ENCODE data around the gene ZNF18.

ZNF18 gene

DNA sequence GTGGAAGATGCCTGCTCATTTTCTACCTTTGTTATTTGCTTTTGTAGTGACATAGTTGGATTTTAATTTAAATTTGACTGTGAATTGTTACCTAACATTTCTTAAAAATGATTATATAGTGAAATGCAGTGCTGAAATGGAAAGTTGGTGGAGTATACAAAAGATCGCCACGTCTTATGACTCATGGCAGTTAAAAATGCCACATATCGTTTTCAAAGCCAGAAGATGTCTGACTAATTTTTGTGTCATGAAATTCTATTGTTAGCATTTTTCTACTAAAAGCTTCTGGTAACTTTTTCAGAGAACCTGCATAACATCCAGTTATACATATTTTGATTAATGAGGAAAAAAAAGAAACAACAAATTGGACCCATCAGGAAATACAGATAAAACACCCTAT is 44.0 kb upstream of the ZNF18 start:
- Histone ChIP-seq H3K4me2 (ENCODE audit: low read depth, low read length, poor library complexity, severe bottlenecking) (no peak overlapping the region), H2AFZ (ENCODE audit: low read length) (no peak overlapping the region), H3F3A (ENCODE audit: low read depth) (no peaks in the 10 kb centered on the region), H3K36me3 (ENCODE audit: insufficient read depth, low read length) (no peaks in the 10 kb centered on the region), H3K4me1 (ENCODE audit: insufficient read depth, low read length, poor library complexity, severe bottlenecking) (no peaks in the 10 kb centered on the region), H4K20me1 (ENCODE audit: insufficient read depth, low read length, poor library complexity, severe bottlenecking) (peaks cover 27% of the 10 kb centered on the region), H3K4me3 (ENCODE audit: low read length, poor library complexity, severe bottlenecking) (no peak overlapping the region), H3K9me2 (replicated peaks; ENCODE audit: low read depth, low read length) (no peaks in the 10 kb centered on the region), H3K9me3 (ENCODE audit: insufficient read depth, low read depth, low read length) (no peaks in the 10 kb centered on the region), H3K9ac (ENCODE audit: low read depth, low read length, poor library complexity, severe bottlenecking) (no peak overlapping the region), H3K79me2 (ENCODE audit: insufficient read depth, low read length) (peaks cover 88% of the 10 kb centered on the region), H3K27me3 (ENCODE audit: insufficient read depth, low read length, poor library complexity, severe bottlenecking) (no peaks in the 10 kb centered on the region)
- TF ChIP-seq, protein P1, sequence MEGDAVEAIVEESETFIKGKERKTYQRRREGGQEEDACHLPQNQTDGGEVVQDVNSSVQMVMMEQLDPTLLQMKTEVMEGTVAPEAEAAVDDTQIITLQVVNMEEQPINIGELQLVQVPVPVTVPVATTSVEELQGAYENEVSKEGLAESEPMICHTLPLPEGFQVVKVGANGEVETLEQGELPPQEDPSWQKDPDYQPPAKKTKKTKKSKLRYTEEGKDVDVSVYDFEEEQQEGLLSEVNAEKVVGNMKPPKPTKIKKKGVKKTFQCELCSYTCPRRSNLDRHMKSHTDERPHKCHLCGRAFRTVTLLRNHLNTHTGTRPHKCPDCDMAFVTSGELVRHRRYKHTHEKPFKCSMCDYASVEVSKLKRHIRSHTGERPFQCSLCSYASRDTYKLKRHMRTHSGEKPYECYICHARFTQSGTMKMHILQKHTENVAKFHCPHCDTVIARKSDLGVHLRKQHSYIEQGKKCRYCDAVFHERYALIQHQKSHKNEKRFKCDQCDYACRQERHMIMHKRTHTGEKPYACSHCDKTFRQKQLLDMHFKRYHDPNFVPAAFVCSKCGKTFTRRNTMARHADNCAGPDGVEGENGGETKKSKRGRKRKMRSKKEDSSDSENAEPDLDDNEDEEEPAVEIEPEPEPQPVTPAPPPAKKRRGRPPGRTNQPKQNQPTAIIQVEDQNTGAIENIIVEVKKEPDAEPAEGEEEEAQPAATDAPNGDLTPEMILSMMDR (conservative IDR thresholded peaks at IDR 0.05; ENCODE audit: low read length) = no peak
- no peak for TF ChIP-seq EZH2phosphoT487 (IDR thresholded peaks at IDR 0.05; ENCODE audit: borderline replicate concordance)

- peaks cover 25% of the 10 kb centered on the region for H4K20me1 ChIP-seq (ENCODE audit: insufficient read depth, low read length, poor library complexity, severe bottlenecking)
- no peaks in the 10 kb centered on the region for H3K9me2 ChIP-seq (replicated peaks; ENCODE audit: low read depth, low read length)
- peaks cover 82% of the 10 kb centered on the region for H3K79me2 ChIP-seq (ENCODE audit: insufficient read depth, low read length)
- H2AFZ ChIP-seq (ENCODE audit: low read length) = no peak overlapping the region
- no peaks in the 10 kb centered on the region for H3K27me3 ChIP-seq (ENCODE audit: insufficient read depth, low read length, poor library complexity, severe bottlenecking)
- no peak overlapping the region for H3K4me3 ChIP-seq (ENCODE audit: low read length, poor library complexity, severe bottlenecking)
- no peaks in the 10 kb centered on the region for H3K9me3 ChIP-seq (ENCODE audit: insufficient read depth, low read depth, low read length)
- H3K36me3 ChIP-seq (ENCODE audit: insufficient read depth, low read length) = no peaks in the 10 kb centered on the region
- H3K4me1 ChIP-seq (ENCODE audit: insufficient read depth, low read length, poor library complexity, severe bottlenecking) = no peaks in the 10 kb centered on the region
- no peak for TF ChIP-seq EZH2phosphoT487 (IDR thresholded peaks at IDR 0.05; ENCODE audit: borderline replicate concordance)
- TF ChIP-seq, protein P1 (conservative IDR thresholded peaks at IDR 0.05; ENCODE audit: low read length) = no peak
- H3K4me2 ChIP-seq (ENCODE audit: low read depth, low read length, poor library complexity, severe bottlenecking) = no peak overlapping the region
- no peak overlapping the region for H3K9ac ChIP-seq (ENCODE audit: low read depth, low read length, poor library complexity, severe bottlenecking)
- no peaks in the 10 kb centered on the region for H3F3A ChIP-seq (ENCODE audit: low read depth)
These were observed 43.2 kb upstream of the ZNF18 start for GRCh38 chr17:12040478-12040877.

DNA sequence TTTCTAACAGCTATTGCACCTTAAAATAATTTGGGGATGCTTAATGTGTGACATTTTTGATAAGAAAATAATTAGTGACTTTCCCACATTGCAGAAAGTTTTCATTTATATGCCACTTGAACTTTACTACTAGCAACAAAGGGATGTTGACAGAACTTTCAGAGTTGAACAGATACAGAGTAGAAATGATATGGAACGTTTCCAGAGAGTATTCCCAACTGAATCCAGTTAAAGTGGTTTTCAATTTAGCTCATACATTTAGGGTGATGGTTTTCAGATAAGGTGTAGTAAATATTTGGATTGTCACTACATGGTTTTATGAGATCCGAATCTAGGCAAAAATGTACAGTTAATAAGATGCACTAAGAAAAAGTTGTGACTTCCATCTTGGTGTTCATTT is 40.7 kb upstream of the ZNF18 start:
- TF ChIP-seq, protein P1 (conservative IDR thresholded peaks at IDR 0.05; ENCODE audit: low read length) = no peak
- TF ChIP-seq EZH2phosphoT487 (IDR thresholded peaks at IDR 0.05; ENCODE audit: borderline replicate concordance) = no peak
- Histone ChIP-seq H3K79me2 (ENCODE audit: insufficient read depth, low read length) (peaks cover 75% of the 10 kb centered on the region), H3K4me3 (ENCODE audit: low read length, poor library complexity, severe bottlenecking) (no peak overlapping the region), H3K27me3 (ENCODE audit: insufficient read depth, low read length, poor library complexity, severe bottlenecking) (no peaks in the 10 kb centered on the region), H3K4me2 (ENCODE audit: low read depth, low read length, poor library complexity, severe bottlenecking) (no peak overlapping the region), H3K9me3 (ENCODE audit: insufficient read depth, low read depth, low read length) (no peaks in the 10 kb centered on the region), H3F3A (ENCODE audit: low read depth) (no peaks in the 10 kb centered on the region), H3K9me2 (replicated peaks; ENCODE audit: low read depth, low read length) (no peaks in the 10 kb centered on the region), H3K4me1 (ENCODE audit: insufficient read depth, low read length, poor library complexity, severe bottlenecking) (no peaks in the 10 kb centered on the region), H4K20me1 (ENCODE audit: insufficient read depth, low read length, poor library complexity, severe bottlenecking) (peaks cover 15% of the 10 kb centered on the region), H2AFZ (ENCODE audit: low read length) (no peak overlapping the region), H3K36me3 (ENCODE audit: insufficient read depth, low read length) (peaks cover 6% of the 10 kb centered on the region; the same call in 1 of the 2 replicates), H3K9ac (ENCODE audit: low read depth, low read length, poor library complexity, severe bottlenecking) (no peak overlapping the region)

Data from Loucy (cell line).